Endothelial cell of umbilical vein (primary cell): Measurements from ENCODE around the gene SLC6A1. TPM values are rescaled to one million over a fixed set of nuclear protein-coding genes. Genes with fewer than 3 reads are reported as not detected.

ENCODE experiments used
- BruUV-seq: library from RNA; stranded (reverse); fragments of 400-500 nt; replicated peaks from 2 replicates; lab custom pipeline; 2021; lab: Mats Ljungman, UMichigan
- CTCF ChIA-PET: fragments of 300-600, 350-600 bp; sonication (Branson Sonifier 250); formaldehyde crosslinking; loops from one replicate; lab custom pipeline; 2021; ENCODE audit warnings: antibody characterized with exemption, inconsistent platforms; lab: Charles Lee
- POLR2A ChIA-PET: fragments of 300-600, 350-600 bp; sonication (Branson Sonifier 250); formaldehyde crosslinking; loops from one replicate; lab custom pipeline; 2021; ENCODE audit warnings: antibody characterized with exemption, inconsistent platforms; lab: Charles Lee
- DNase-seq: peaks from one replicate; pipeline ENCODE4 v3.0.0-alpha.2; 2011; ENCODE audit warnings: low read depth, low spot score
- FAIRE-seq: peaks from 2 replicates; lab custom pipeline; 2011; peaks lifted over from hg19 to GRCh38; lab: Jason Lieb, UNC
- H2AFZ ChIP-seq: 2 replicates; pipeline ENCODE4 v1.6.0; 2012; ENCODE audit warnings: low read depth, low read length, control low read depth, inconsistent platforms
- H3K27ac ChIP-seq: 2 replicates; pipeline ENCODE4 v1.5.1; 2011; ENCODE audit warnings: low read depth, mild to moderate bottlenecking, control low read depth, low read length, moderate library complexity; ENCODE audit not compliant: insufficient read depth
- H3K27me3 ChIP-seq, 2 experiments: 2 replicates each; pipeline versions ENCODE4 v1.6.0 to v1.6.1; 2011; ENCODE audit warnings: low read length in 2 of 2, mixed read lengths in 1 of 2; ENCODE audit not compliant: control insufficient read depth in 2 of 2, insufficient read depth in 2 of 2
- H3K36me3 ChIP-seq, 2 experiments: 2 replicates in 1 of 2; 3 replicates in 1 of 2; pipeline ENCODE4 v1.5.1; 2011; ENCODE audit warnings: low read length in 2 of 2, mild to moderate bottlenecking in 1 of 2, moderate library complexity in 1 of 2; ENCODE audit not compliant: control insufficient read depth in 2 of 2, insufficient read depth in 2 of 2; ENCODE audit errors: extremely low read depth in 1 of 2
- H3K4me1 ChIP-seq: 3 replicates; pipeline ENCODE4 v1.5.1; 2011; ENCODE audit warnings: mild to moderate bottlenecking, low read length; ENCODE audit not compliant: control insufficient read depth, insufficient read depth; ENCODE audit errors: extremely low read depth
- H3K4me2 ChIP-seq: 2 replicates; pipeline ENCODE4 v1.6.1; 2011; ENCODE audit warnings: low read length, control low read depth, mixed read lengths; ENCODE audit not compliant: insufficient read depth
- H3K4me3 ChIP-seq, 3 experiments: fragments of 200-600 bp in 1 of 3; sonication (generic), shearing (Covaris generic) in 1 of 3; replicated peaks in 1 of 3; 2 replicates each; pipeline ENCODE4 v1.5.1; 2011 to 2016; ENCODE audit warnings: control low read depth in 3 of 3, low read length in 3 of 3, mild to moderate bottlenecking in 2 of 3, inconsistent platforms in 1 of 3, low read depth in 1 of 3, moderate library complexity in 1 of 3; ENCODE audit not compliant: insufficient read depth in 1 of 3
- H3K79me2 ChIP-seq: 2 replicates; pipeline ENCODE4 v1.6.0; 2012; ENCODE audit warnings: low read length, inconsistent platforms; ENCODE audit not compliant: control insufficient read depth, insufficient read depth
- H3K9ac ChIP-seq: replicated peaks from 2 replicates; pipeline ENCODE3; 2011; ENCODE audit warnings: low read length, control low read depth; ENCODE audit not compliant: insufficient read depth; ENCODE audit errors: extremely low read depth
- H3K9me1 ChIP-seq: replicated peaks from 3 replicates; pipeline ENCODE4 v1.6.0; 2011; ENCODE audit warnings: mild to moderate bottlenecking, low read length; ENCODE audit not compliant: control insufficient read depth, insufficient read depth; ENCODE audit errors: extremely low read depth
- H3K9me3 ChIP-seq: replicated peaks from 2 replicates; pipeline ENCODE4 v1.5.1; 2012; ENCODE audit warnings: low read length, inconsistent platforms; ENCODE audit not compliant: control insufficient read depth, insufficient read depth
- H4K20me1 ChIP-seq: replicated peaks from 2 replicates; pipeline ENCODE3; 2011; ENCODE audit warnings: mild to moderate bottlenecking, low read length; ENCODE audit not compliant: control insufficient read depth, insufficient read depth; ENCODE audit errors: extremely low read depth
- EZH2 ChIP-seq: IDR thresholded peaks from 2 replicates; pipeline ENCODE4 v1.6.1; 2012; ENCODE audit warnings: borderline replicate concordance, low read depth, mild to moderate bottlenecking, moderate library complexity, low read length, inconsistent platforms; ENCODE audit not compliant: severe bottlenecking
- FOS ChIP-seq: IDR thresholded peaks from 2 replicates; pipeline ENCODE4 v1.6.1; 2011; ENCODE audit warnings: mild to moderate bottlenecking, low read length, moderate library complexity, borderline replicate concordance; ENCODE audit not compliant: insufficient read depth
- GATA2 ChIP-seq: IDR thresholded peaks from 2 replicates; pipeline ENCODE4 v1.7.0; 2011; ENCODE audit warnings: low read depth, mild to moderate bottlenecking, moderate library complexity, mixed read lengths, low read length; ENCODE audit not compliant: insufficient read length, insufficient read depth
- JUN ChIP-seq: IDR thresholded peaks from 2 replicates; pipeline ENCODE4 v1.6.1; 2011; ENCODE audit warnings: borderline replicate concordance, low read depth; ENCODE audit not compliant: insufficient read length, insufficient read depth
- MAX ChIP-seq: IDR thresholded peaks from 2 replicates; pipeline ENCODE4 v1.6.1; 2011; ENCODE audit not compliant: insufficient read depth, insufficient read length
- MYC ChIP-seq: IDR thresholded peaks from one replicate; pipeline ENCODE4 v1.6.1; 2011; ENCODE audit warnings: mild to moderate bottlenecking, low read depth, low read length
- POLR2A ChIP-seq: IDR thresholded peaks from 2 replicates; pipeline ENCODE4 v1.6.1; 2012; ENCODE audit warnings: low read depth, mild to moderate bottlenecking, control low read depth, low read length
- POLR2AphosphoS5 ChIP-seq: IDR thresholded peaks from 2 replicates; pipeline ENCODE4 v1.6.1; 2012; ENCODE audit warnings: low read depth, mild to moderate bottlenecking, control low read depth, low read length, moderate library complexity; ENCODE audit not compliant: insufficient read depth
- dilution Hi-C: fragments of 300-500 bp; cut with MboI; formaldehyde crosslinking; loops from one replicate; pipeline ENCODE4 v1.15.0; 2019; ENCODE audit warnings: low sequenced_read_pairs; ENCODE audit not compliant: extremely low pct_ligation_motif_present
- intact Hi-C: fragments of 100-400 bp; cut with micrococcal nuclease; formaldehyde crosslinking; loops from one replicate; pipeline ENCODE4 v1.10.0; 2022
- polyA plus RNA-seq, 4 experiments: library from polyadenylated mRNA; depleted of rRNA in 3 of 4; stranded (reverse) in 3 of 4; unstranded in 1 of 4; fragments of >200 nt; gene quantifications; 2 replicates each; pipeline versions ENCODE4 v1.2.1 to v1.2.3, GENCODE V29; 2011 to 2012; ENCODE audit warnings: missing spikeins in 1 of 4
- total RNA-seq: library from RNA; stranded (reverse); gene quantifications from 2 replicates; pipeline ENCODE4 v1.2.3, GENCODE V29; 2021
- TF ChIP-seq, protein P1 (sequence below), 2 donors: IDR thresholded peaks; 1 replicate in 1 of 2; 2 replicates in 1 of 2; pipeline ENCODE4 v1.5.1; 2011; ENCODE audit warnings: low read length in 2 of 2, mild to moderate bottlenecking in 2 of 2, moderate library complexity in 2 of 2, control low read depth in 1 of 2, inconsistent platforms in 1 of 2, low read depth in 1 of 2; ENCODE audit not compliant: insufficient read depth in 1 of 2; ENCODE audit errors: extremely low read depth in 1 of 2

Gene SLC6A1
- total and polyA plus RNA-seq, 2 donors (not counting 3 experiments of a cell fraction or from before 2014, with no cell fraction given): not detected

- no peaks in the 10 kb centered on the region for H3K27me3 ChIP-seq
- no peaks in the 10 kb centered on the region for H3K36me3 ChIP-seq
- CTCF ChIA-PET: no interaction called here
- H2AFZ ChIP-seq: no peak overlapping the region
- H3K79me2 ChIP-seq: no peaks in the 10 kb centered on the region
- no TSS peak for BruUV-seq
- no peaks in the 10 kb centered on the region for H3K9me3 ChIP-seq
- H3K4me2 ChIP-seq: no peak overlapping the region
- no peak overlapping the region for H3K27ac ChIP-seq
- dilution Hi-C loops: no loop called here
- H3K9me1 ChIP-seq: no peaks in the 10 kb centered on the region
- intact Hi-C loops: no loop called here
- POLR2A ChIA-PET: no interaction called here
- DNase-seq (no peak), FAIRE-seq (no peak)
- no peak overlapping the region for H3K9ac ChIP-seq
- H3K4me3 ChIP-seq: no peak overlapping the region
- H3K4me1 ChIP-seq: peaks cover 11% of the 10 kb centered on the region
- no peaks in the 10 kb centered on the region for H4K20me1 ChIP-seq
- no peak for TF ChIP-seq MYC
- no peak for TF ChIP-seq MAX
- TF ChIP-seq, protein P1, sequence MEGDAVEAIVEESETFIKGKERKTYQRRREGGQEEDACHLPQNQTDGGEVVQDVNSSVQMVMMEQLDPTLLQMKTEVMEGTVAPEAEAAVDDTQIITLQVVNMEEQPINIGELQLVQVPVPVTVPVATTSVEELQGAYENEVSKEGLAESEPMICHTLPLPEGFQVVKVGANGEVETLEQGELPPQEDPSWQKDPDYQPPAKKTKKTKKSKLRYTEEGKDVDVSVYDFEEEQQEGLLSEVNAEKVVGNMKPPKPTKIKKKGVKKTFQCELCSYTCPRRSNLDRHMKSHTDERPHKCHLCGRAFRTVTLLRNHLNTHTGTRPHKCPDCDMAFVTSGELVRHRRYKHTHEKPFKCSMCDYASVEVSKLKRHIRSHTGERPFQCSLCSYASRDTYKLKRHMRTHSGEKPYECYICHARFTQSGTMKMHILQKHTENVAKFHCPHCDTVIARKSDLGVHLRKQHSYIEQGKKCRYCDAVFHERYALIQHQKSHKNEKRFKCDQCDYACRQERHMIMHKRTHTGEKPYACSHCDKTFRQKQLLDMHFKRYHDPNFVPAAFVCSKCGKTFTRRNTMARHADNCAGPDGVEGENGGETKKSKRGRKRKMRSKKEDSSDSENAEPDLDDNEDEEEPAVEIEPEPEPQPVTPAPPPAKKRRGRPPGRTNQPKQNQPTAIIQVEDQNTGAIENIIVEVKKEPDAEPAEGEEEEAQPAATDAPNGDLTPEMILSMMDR (IDR thresholded peaks at IDR 0.05; ENCODE audit: extremely low read depth in 1 of 2, insufficient read depth in 1 of 2, low read depth in 1 of 2, low read length in 2 of 2): no peak
- TF ChIP-seq FOS: no peak
- TF ChIP-seq POLR2A: no peak
- TF ChIP-seq GATA2: no peak
- TF ChIP-seq EZH2: no peak
- no peak for TF ChIP-seq POLR2AphosphoS5
- no peak for TF ChIP-seq JUN
Measured at GRCh38 chr3:11014752-11015151, 22.2 kb downstream of the SLC6A1 start.
